CD4-positive, alpha-beta T cell treated with Interleukin-15 for 1 hour (primary cell): ENCODE measurements around the gene CLNK.
A peak's percentile ranks its signal among the peaks of the same experiment; 100 is the strongest.
"Not testable (repeated sequence)": the region's sequence is repeated elsewhere in the genome, so short reads cannot be mapped to it uniquely, and the experiment has no call there.

Experiments
- DNase-seq: peaks from one replicate; pipeline ENCODE4 v3.0.0-alpha.2; 2020

The CLNK gene

DNA sequence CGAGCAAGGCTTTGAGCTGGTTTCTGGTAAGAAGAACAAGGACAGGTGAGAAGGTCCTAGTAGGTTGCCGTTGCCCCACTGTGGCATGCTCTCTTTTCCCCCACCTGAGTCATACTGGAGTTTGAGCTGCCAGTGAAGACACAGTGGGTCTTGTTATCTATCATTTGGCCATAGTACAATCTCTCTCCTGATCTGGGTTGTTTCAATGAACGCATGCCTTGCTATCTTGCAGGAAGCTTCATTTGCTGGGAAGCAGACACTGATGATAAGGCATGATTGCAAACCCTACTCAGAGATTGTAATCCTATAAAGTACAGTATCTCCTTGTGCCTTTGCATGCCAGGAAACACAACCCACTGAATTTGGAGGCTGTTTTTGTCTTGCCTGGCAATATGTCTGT is 77.4 kb downstream of the CLNK start:
- no peak for DNase-seq

DNA sequence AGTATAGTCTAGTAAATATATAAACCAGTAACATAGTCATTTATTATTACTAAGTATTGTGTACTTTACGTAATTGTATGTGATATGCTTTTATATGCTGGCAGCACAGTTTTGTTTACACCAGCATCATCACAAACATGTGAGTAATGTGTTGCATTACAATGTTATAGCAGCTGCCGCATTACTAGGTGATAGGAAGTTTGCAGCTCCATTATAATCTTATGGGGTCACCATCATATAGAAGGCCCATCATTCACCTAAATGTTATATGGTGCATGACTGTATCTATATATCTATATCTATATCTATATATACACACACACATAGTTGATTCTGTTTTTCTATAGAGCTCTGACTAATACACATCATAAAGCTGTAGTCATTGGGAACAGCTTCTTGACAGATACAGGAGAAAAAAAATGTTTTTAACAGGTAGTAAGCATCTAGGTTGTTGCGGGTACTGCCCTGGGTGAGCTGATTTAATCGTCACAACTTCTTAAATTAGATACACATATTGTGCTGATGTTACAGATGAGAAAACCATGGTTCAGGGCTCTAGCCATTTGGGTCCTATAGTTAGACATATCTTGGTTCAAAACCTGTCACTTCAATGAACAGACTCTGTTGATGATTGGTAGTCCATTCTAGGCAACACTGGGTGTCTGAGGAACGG is 77.9 kb downstream of the CLNK start:
- no peak for DNase-seq

- no peak for DNase-seq
Measured at GRCh38 chr4:10605746-10606482, 78.7 kb downstream of the CLNK start.

- no peak for DNase-seq
Measured at GRCh38 chr4:10605031-10605430, 79.5 kb downstream of the CLNK start.

DNA sequence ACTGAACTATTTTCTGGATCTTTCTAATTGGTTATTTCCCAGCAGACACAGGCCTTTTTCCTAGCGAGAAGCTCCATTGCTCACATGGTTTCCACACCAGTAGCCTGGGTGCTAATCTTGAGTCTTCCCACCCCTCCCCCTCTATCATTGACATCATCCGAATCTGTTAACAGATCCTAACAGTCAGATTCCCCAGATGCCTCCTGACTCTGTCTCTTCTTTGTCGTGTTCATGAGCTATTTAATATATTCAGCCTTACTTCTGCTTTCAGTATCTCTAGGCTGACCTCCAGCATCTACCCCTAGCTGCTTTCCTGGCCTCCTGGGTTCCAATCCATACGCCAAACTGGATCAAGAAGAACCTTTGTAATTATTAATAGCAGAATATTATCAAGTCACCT is 85.0 kb downstream of the CLNK start:
- no peak for DNase-seq

GRCh38 chr4:10598829-10599228 is 85.7 kb downstream of the CLNK start:
- DNase-seq, result no peak

- DNase-seq, result no peak
Measured at GRCh38 chr4:10596586-10597290, 87.8 kb downstream of the CLNK start.

DNA sequence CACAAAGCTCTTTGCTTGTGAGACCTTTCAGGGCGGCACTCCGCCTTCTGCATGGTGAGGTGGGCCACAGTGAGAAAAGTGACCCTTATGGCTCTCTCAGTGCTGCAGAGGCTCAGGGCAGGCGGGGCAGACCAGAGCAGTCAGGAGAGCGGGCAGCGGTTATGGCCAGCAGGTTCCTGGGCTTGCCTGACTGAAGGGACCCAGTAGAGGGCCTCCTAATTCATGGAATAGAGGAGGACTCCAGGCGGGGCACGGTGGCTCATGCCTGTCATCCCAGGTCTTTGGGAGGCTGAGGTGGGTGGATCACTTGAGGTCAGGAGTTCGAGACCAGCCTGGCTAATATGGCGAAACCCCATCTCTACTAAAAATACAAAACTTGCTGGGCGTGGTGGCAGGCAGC is 91.4 kb downstream of the CLNK start:
- no peak for DNase-seq

DNA sequence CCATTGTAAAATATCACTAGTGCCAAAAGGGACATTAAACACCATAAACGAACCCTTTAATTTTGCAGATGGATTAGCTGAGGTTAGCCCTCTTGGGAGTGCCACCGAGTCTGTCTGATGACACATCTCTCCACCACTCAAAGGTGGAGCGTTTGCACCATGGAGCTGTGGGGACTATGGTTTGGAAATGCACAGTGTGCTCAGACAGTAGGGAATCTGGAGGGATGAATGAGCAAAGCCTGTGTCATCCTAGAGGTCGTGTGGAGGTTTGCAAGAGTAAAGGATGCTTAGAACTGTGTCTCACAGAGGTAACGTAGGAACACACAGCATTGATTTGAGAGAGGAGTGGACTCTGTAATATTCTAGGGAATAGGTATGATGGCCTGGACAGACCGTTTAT is 93.7 kb downstream of the CLNK start:
- DNase-seq, result no peak

GRCh38 chr4:10589799-10590198 is 94.8 kb downstream of the CLNK start:
- no peak for DNase-seq

GRCh38 chr4:10589321-10589720 is 95.2 kb downstream of the CLNK start:
- DNase-seq, result no peak

DNA sequence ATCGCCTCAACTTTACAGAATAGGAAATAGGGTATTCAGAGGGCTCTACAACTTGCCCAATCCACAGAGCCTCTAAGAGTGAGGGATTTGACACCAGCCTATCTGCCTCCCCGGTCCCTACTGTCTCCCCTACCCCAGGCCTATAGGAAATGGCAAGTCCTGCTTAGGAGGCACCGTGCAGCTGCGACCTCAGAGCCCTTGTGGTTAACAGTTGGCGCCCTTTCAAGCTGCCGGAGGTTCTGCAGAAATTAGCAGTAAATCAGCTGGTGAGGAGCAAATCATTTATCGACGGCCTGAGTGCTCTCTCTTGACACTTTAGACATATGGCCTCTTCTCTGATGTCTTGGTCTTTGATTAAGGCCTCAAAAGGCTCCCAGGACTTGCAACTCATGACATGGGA is 96.9 kb downstream of the CLNK start:
- DNase-seq, result peak; percentile 22

DNA sequence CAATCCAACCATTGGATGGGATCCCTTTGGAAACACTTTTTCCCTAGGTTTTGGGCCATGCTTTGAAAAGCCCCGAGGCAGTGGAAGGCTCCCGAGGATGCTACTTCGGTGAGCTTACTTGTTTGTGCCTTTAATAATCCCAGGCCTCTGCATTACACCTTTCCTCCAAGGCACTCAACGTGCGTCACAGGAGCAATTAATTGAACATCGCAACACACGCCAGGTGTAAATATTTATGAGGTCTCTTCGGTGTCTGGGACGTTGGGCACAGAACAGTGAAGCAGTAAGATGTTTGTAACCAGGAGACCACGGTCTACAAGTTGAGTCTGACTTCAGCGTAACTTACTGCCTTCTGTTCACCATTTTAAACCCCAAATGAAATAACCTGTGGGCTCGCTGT is 97.3 kb downstream of the CLNK start:
- DNase-seq, result no peak

GRCh38 chr4:10584042-10584441 is 100.5 kb downstream of the CLNK start:
- no peak for DNase-seq

- no peak for DNase-seq
Measured at GRCh38 chr4:10582951-10583350, 101.6 kb downstream of the CLNK start.

GRCh38 chr4:10582059-10582686 is 102.4 kb downstream of the CLNK start:
- DNase-seq, result no peak

DNA sequence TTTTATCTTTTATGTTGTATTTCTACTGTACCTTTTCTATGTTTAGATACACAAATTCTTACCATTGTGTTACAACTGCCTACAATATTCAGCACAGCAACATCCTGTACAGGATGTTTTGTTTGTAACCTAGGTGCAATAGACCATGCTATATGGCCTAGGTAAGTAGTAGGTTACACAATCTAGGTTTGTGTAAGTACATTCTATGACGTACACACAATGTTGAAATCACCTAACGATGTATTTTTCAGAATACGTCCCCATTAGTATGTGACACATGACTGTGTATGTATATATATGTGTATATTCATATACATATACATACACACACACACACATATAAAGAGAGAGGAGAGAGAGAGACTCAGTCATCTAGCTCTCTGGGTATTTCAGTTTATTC is 103.5 kb downstream of the CLNK start:
- no peak for DNase-seq

DNA sequence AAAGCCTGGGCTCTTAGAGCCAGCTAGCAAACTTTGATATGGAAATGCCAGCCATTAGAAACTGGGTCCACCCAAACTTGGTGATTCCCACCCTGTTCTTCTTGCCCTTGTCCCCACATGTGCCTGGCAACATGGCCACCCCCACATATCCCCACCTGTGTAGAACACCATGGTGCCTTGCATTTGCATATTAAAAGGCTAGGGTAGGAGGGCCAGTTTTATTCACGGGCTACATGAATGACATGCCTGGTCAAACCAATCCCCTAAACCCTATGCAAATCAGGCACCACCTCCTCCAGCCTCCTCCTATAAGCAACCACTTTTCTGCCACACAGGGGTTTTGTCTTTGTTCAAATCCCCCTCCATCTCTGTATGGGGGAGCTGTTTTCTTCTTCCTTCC is 104.9 kb downstream of the CLNK start:
- DNase-seq, result no peak

- DNase-seq, result no peak
Measured at GRCh38 chr4:10577508-10578426, 106.8 kb downstream of the CLNK start.

DNA sequence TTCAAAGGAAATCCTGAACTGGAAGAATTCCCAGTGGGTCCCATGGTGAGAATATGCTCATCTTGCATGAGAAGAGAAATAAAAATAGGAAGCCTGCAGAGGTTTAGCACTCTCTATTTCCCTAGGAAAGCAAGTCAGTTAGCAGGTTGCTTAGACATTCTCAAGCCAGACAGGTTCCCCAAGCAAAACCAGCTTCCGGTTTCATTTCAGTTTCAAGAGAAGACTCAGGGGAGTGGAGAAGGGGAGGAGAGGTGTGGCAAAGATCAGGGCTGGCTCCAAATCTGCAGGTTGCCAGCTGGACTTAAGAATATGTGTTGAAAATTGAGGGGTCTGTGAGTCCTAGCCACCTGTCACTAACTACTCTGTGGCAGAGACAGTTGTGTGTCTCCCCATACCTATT is 107.5 kb downstream of the CLNK start:
- no peak for DNase-seq

DNA sequence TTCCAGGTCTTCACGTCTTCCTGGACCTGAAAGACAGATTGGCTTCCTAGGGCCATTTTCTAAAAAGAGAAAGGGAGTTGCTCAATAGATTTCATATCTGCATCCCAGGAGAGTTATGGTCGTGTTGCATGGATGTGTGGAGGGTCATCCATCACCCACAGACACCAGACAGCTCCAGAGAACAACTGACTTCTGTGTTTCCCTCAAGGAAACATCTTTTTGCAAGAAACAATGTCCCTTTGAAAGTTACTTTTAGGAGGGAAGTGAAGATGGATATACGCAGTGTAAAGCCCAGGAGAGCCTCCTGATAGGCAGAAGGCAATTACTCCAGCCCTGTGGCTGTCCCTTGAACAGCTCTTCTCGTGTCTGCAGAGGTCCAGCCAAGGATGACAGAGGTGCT is 108.3 kb downstream of the CLNK start:
- no peak for DNase-seq

GRCh38 chr4:10575414-10575813 is 109.2 kb downstream of the CLNK start:
- no peak for DNase-seq

DNA sequence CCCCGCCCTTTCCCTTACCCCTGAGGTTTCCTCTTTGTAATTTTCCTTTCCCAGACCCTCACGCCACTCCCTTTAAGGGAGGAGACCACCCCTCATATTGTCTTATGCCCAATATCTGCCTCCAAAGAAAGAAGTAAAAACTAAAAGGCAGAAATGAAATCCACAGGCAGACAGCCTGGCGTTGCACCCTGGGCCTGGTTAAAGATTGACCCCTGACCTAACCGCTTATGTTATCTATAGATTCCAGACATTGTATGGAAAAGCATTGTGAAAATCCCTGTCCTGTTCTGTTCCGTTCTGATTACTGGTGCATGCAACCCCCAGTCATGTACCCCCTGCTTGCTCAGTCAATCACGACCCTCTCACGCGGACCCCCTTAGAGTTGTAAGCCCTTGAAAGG is 110.0 kb downstream of the CLNK start:
- DNase-seq, result not testable (repeated sequence)
